GM18870 (cell line): ENCODE measurements around the gene CNTN5.
"Not testable (repeated sequence)": the region's sequence is repeated elsewhere in the genome, so short reads cannot be mapped to it uniquely, and the experiment has no call there.

Experiments used
- ATAC-seq: cut with Tn5 transposase; IDR thresholded peaks from one replicate; pipeline ENCODE4 v1.9.1; 2021; ENCODE audit warnings: moderate library complexity; ENCODE audit not compliant: unreplicated experiment

Gene CNTN5

DNA sequence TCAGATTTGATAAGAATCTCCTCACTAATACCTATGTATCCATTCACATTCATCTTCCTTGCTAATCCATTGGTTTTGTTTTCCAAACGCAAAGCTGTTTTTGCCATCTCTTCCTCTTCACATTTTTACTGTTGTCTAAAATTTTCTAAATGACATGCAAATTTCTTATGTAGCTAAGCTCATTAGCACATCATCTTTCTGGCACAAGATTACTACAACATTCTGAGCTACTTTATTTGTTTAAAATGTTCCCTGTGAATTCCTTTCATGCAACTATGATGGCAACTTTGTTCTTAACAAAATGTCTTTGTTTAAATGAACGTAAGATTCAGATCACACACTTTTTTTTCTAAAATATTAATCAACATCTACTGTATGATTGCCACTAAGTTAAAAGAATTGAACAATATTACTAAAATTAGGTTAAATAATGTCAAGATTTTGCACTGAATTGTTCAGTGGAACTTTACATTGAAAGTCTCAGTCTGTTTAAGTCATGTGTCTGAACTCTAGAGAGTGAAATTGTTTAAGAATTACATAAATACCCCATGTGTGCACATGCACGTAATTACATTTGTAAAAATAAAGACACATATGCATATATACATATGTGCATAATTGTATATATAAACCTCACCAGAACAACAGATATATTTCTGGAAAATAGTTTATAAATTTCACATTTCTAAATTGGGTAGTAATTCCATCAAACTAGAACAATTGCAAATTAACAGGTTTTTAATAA, 688.4 kb downstream of the CNTN5 start:
- ATAC-seq, result no peak

DNA sequence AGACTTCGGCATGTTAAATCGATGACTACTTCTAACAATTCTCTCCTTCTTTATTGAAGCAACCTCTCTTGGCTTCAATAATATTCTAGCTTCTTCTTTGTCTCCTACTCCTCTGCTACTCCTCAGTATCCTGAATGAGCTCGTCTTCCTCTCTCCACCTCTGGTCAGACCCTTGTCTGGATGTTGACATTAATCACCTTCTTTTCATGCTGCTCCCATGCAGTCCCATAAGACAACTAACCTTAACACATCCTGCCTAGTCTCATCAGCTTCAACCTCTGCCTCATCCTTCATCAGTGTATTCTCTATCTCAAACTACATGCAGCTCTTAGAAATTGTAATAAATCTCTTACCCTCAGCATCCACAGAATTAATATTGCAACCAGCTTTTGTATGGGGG, 695.6 kb downstream of the CNTN5 start:
- ATAC-seq, result no peak

DNA sequence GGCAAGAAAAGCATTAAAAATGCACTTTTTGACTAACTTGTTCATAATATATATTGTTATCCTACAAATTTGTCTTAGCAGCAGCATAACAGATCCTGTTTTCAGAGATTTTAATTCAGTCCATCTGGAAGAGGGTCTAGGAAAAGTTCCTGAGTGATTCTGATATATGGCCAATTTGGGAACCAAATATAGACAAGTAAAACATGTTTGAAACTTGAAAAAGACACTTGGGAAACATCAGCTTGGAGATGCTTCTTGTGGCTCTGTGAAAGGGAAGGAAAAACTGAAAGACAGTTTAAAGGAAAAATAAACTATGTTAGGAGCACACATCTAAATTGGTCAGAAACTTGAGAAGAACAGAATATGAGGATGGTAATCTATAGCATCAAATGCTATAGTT, 697.5 kb downstream of the CNTN5 start:
- no peak for ATAC-seq

DNA sequence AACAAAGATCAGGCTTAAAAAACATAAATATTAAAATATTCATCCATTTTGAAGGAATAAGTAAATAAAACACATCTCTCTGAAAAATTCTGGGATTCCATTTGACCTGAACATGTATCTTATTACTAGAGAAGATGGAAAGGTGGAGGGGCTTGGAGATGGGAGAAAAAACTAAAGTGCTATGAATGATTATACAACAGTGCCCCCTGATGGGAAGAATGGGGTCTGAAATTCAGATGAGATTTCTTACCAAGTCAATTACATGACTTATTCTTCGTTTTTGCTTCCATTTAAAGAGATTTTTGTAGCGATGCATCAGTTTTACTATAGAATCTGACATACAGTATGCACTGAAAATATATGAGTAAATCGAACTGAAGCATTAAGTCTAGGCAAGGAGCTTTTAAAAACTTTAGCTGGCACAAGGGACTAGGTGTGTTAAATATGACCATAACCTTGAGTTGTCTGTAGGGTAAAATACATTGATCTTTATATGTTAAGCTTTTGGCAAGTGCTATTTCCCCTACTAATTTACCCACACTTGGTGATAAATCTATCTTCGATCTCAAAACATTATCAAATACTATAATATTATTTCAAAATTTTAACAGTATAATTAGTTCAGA, 718.8 kb downstream of the CNTN5 start:
- ATAC-seq, result no peak

DNA sequence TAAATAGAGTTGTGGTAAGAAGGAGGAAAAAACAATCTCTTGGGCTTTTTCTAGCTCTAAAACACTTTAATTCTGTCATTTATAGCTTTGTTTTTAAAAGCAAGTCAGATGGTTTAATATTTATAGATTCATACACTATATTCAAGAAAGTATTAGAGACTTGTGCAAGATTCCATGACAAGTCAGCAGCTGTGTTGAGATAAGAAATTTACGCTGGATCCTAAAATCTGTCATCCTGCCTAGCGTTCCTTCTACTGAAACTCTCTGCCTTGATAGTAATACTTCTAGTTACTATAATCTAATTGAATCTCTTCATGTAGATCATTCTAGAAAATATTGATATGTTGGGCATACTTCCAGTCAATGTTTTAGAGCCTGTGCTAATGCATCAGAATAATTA, 721.8 kb downstream of the CNTN5 start:
- no peak for ATAC-seq

DNA sequence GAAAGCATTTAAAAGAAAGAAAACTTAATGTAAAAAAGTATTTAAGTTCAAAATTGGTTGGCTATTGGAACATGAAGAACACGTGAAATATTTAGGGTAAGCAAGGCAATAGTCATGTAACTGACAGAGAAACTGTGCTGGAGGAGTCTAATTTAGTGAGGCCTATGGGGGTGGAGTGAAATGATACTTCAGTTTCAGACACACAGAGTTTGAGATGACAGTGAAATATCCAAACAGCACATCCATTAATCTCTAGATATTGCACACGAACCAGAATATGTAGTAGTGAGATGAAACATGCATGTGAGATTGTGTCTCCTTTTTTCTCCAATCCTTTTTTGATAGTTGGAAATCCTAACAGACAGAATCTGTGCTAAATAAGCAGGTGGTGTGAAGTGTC, 739.0 kb downstream of the CNTN5 start:
- no peak for ATAC-seq

DNA sequence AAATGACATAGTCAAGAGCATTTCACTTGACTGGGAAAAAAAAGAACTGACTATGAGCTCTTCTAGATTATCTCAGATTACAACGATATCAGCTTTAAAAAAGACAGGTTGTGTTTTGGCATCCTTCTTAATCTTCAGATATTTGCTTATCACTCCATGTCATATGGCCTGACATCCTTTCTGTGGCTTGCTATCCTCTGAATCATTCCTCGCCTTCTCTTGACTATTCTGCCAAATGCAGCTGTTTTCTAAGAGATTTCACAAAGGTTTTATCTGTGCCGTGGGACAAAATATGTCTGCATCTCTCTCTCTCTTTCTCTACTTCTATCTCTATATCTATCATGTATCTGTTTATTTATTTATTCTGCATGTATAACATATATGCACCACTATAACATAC, 746.1 kb downstream of the CNTN5 start:
- ATAC-seq, result no peak

DNA sequence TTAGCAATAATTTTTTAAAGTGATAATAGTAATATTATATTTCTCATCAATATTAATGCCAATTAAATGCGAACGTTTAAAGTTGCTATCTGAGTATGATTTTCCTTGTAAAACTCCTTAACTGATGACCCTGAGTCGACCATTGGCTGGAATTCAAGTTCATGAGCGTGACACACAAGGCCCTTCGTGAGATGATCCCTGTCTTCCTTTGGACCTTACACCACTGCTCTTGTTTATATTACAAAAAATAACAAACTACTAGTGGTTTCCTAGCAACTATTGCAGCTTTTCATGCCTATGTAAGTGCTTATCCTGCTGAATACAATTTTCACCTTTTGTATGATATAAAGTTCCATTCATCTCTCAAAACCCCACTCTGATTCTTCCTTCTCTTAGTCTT, 752.9 kb downstream of the CNTN5 start:
- no peak for ATAC-seq

DNA sequence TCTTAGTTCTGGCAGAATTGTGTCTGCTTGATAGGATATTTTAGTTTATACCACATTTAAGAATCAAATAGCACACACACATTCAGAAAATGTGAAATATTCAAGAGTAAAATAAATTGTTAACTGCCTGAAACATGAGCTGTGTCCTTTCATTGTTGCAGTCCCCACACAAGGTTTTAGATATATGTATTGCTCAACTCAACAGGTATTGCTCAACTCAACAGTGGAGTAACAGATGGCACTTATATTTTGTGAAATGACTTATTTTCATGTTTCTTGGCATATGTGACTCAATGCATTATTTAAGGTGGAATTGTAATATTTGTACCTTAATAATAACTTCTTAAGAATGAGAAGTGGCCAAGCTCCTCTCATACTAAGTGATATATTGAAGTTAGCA, 760.3 kb downstream of the CNTN5 start:
- no peak for ATAC-seq

DNA sequence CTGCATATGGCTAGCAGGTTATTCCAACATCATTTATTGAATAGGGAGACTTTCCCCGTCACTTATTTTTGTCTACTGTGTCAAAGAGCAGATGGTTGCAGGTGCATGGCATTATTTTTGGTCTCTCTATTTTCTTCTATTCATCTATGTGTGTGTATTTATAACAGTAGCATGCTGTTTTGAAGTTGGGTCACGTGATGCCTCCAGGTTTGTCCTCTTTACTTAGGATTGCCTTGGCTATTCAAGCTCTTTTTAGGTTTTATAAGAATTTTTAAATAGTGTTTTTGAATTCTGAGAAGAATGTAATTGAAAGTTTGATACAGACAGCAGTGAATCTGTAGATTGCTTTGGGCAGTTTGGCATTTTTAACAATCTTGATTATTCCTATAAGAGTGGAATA, 770.6 kb downstream of the CNTN5 start:
- ATAC-seq, result no peak

DNA sequence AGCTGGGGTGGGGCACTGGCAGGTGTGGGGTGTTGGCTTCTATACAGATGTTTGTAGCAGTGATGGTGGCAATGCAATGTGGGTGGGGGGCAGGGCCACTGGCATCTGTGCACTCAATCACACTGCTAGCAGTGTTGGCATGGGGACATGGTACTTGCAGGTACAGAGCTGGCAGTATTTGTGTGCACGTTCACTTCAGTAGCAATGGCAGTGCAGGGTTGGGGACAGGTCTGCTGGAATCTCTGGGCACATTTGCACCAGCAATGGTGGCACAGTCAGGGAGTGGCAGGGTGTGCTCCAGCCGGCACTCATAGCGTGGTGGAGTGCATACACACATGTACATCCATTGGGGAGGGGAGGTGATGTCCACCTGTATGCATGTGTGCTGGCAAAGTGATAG, 775.2 kb downstream of the CNTN5 start:
- no peak for ATAC-seq

DNA sequence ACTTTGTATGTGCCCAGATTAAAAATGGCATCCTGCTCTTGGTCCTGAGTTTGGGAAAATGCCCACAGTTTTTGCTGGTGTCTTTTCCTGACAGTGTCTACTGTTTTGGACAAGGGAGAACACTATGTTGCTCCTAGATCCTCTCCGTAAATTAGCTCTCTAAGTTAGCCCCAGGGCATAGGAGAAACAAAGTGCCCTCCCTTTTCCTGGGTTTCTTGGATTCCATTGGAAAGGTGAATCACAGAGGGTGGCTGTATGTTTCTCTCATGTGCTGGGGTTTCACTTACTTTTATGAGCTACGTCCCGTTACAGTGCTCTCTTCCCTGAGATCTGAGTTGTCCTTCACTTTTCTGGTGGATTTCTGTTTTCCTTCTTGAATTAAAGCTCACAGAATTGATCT, 782.8 kb downstream of the CNTN5 start:
- ATAC-seq, result no peak

DNA sequence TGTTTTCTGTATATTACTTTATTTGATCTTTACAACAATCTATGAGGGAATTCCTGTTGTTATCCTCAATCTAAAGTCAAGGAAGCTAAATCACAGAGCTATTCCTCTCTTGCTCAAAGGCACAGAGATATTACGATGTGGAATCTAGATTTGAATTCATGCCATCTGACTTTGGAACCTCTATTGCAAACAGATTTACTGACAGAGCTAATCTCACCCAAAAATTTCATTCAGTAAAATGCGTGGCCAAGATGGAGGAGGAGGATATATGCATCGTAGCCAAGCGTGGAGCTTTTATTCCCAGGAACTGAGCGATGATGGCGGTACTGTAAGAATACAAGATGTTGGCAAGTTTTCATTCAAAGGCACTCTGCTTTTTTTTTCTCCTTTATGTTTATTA, 791.8 kb downstream of the CNTN5 start:
- no peak for ATAC-seq

DNA sequence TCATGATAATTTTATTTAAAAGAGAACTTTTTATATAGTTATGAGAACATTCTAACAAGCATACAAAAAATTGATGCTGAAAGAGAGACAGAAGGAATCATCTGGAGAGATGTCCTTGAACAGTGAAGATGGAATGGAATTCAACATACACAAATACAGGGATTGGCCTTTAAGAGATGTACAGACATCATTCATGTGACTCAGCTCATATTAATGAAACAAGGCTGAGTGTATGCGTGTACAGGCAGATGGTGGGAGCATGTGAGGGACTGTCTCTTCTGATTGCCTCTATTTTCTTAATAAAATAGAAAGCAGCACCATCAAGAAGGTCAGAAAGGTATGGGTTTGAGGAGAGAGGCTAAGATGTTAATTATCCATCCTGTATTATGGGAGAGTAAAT, 793.3 kb downstream of the CNTN5 start:
- ATAC-seq, result no peak

DNA sequence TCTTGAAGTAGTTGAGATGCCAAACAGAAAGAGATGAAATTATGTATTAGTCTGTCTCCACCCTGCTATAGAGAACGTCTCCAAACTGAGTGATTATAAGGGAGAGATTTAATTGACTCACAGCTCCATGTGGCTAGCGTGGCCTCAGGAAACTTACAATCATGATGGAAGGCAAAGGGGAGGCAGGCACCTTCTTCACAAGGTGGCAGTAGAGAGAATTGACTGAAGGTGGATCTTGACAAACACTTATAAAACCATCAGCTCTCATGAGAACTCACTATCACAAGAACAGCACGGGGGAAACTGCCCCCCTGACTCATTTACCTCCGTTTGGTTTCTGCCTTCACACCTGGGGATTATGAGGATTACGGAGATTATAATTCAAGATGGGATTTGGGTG, 794.0 kb downstream of the CNTN5 start:
- no peak for ATAC-seq

DNA sequence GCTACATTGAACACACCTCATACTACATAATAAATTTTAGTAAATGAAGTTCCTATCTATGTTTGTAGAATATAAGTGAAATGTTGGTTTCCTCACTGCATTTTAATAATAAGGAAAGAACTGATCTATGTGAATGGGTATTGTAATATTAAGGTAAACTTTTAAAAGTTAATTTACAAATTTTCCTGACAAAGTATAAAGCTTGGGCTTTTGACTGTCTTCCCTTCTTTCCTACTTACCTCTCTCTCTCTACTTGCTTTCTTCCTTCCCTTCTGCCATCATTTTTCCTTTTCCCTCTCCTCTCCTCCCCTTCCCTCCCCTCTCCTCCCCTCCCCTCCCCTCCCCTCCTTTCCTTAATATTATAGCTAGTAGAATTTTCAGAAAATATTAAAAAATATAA, 798.2 kb downstream of the CNTN5 start:
- ATAC-seq, result no peak

DNA sequence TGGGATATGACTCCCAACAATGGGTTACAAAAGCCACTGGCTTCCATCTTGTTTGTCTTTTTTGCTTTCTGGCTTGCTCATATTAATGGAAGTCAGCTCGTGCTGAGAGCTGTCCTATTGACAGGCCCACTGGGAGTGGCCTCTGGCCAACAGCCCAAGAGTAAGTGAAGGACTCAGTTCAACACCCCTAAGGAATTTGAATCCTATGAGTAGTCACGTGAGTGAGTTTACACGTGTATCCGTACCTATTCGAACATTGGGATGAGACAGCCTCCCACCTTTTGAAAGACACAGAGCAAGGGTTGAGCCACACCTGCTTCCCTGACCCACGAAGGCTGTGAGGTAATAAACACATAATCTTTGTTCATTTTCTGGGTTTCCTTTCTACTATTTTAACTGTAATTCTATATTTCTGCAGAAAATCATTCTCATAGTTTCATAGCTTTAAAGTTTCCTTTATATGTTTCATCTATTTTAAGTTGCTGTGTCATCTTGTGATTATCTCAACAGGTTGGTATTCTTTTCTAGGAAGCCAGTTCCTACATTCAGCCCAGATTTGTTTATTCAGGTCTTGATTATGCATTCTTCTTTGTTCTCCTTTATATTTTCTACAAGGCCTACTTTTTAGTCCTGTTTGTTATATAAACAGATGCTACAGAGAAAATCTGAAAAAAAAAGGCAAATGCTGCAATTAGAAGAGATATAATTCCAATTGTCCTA, 802.3 kb downstream of the CNTN5 start:
- no peak for ATAC-seq

DNA sequence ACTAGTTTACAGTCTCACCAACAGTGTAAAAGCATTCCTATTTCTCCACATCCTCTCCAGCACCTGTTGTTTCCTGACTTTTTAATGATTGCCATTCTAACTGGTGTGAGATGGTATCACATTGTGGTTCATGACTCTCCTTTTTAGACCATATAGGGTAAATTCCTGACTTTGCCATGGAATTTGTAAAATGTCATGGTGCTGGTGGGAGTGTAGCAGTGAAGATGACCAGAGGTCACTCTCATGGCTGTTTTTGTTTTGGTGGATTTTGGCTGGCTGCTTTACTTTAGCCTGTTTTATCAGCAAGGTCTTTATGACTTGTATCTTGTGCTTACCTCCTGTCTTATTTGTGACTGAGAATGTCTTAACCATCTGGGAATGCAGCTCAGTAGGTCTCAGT, 816.0 kb downstream of the CNTN5 start:
- not testable (repeated sequence) for ATAC-seq

DNA sequence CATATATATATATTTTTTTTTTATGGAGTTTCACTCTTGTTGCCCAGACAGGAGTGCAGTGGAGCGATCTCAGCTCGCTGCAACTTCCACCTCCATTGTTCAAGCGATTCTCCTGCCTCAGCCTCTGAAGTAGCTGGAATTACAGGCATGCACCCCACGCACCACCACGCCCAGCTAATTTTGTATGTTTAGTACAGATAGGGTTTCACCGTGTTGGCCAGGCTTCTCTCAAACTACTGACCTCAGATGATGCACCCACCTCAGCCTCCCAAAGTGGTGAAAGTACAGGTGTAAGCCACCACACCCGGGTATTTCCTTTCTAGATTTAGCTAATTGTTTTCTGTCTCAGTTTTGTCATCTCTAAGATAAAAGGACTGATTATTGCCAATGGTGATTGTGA, 821.1 kb downstream of the CNTN5 start:
- no peak for ATAC-seq

DNA sequence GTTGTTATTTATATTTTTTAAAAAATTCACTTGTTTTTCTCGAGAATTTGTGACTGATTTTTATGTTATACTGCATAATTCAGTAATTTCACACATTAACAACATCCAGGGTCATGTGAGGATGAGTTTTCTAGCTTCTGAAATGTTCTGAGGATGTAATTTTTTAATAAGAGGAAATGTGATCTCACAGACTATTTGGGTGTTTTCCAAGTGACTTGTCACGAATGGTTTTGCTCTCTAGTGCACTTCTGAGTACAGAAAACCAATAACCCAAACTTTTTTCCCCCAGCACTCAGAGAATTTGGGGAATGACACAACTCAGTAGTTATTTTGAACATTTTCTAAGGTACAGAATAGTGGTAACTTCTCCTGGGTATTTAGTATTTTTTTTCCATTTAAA, 845.2 kb downstream of the CNTN5 start:
- ATAC-seq, result no peak

DNA sequence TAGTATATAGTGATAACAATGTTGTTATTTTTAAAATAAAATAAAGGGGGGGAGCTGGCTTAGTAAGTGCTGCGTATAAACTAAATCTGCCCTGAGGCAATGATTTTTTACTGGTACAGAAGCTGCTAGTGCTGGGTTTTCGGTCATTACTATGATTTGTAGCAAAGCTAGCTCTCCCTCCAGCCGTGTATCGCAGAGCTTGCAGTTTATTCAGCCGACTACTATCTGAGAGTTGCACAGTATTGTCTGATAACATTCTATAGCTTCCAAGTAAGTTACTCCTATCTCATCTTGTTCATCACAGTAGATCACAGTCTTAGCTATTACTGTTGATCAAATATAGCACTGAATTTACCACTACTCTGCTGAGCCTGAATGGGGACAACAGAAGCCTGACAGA, 860.9 kb downstream of the CNTN5 start:
- ATAC-seq, result no peak

DNA sequence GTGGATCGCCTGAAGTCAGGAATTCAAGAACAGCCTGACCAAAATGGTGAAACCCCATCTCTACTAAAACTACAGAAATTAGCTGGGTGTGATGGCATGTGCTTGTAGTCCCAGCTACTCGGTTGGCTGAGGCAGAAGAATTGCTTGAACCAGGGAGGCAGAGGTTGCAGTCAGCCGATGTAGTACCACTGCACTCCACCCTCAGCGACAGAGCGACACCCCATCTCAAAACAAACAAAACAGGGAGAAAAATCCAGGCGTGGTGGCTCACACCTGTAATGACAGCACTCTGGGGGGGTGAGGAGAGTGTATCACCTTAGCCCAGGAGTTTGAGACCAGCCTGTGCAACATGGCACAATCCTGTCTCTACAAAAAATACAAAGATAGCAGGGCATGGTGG, 864.0 kb downstream of the CNTN5 start:
- ATAC-seq, result no peak
